Measurements from ENCODE around the gene BAZ1A. TPM values are rescaled to one million over a fixed set of nuclear protein-coding genes. Genes with fewer than 3 reads are reported as not detected.
A peak's percentile ranks its signal among the peaks of the same experiment; 100 is the strongest.

The BAZ1A gene
- total RNA-seq, 6 donors from 2014 or later, result 27.6 to 44.3 (median 36.6) TPM

DNA sequence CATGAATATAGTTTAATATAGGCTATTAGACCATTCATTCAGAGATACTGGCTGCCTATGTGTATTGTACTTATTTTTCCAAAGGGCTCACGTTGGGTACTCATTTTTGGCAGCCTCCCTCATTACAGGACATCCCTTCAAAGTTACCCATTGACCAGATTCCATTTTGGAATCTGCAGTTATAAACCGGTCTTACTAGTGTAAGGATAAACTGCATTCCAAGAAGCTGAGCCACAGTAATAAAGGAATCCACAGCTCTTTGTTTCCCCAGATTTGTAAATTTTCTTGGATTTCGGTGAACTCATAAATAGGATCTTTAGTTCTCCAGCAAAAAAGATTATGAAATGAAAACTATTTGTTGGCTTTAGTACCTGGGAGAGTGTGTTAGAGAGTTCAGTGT lies 141.9 kb downstream of the BAZ1A start:
- Histone ChIP-seq H3K27me3 (no peaks in the 10 kb centered on the region), H3K27ac (no peak overlapping the region), H3K36me3 (no peaks in the 10 kb centered on the region), H3K9me3 (no peaks in the 10 kb centered on the region), H3K4me1 (no peaks in the 10 kb centered on the region), H3K4me3 (no peak overlapping the region)
- ATAC-seq (ENCODE audit: low FRiP score in 2 of 2) (no peak), DNase-seq (no peak)
- 61 to 79% methylated on average over 3 of the region's 3 CpGs for WGBS, 2 donors
- TF ChIP-seq POLR2AphosphoS5 (IDR thresholded peaks at IDR 0.05) (no peak), EP300 (IDR thresholded peaks at IDR 0.05) (no peak), CTCF (IDR thresholded peaks at IDR 0.05) (no peak), POLR2A (IDR thresholded peaks at IDR 0.05) (no peak)

DNA sequence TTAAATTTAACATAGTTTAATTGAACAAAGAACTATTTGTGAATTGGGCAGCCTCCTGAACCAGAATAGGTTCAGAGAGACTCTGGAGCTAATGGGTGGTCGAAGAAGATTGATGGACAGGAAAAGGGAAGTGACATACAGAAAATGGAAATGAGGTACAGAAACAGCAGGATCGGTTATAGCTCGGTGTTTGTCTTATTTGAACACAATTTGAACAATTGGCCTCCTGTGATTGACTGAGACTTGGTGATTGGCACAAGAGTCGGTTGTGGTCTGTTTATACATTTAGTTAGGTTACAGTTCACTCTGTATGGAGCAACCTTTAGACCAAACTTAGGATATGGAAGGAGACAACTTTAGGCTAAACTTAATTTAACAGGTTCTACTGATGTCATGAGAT lies 142.4 kb downstream of the BAZ1A start:
- 40 to 59% methylated on average over 4 of the region's 4 CpGs for WGBS, 2 donors
- H3K4me3 ChIP-seq, result no peak overlapping the region

GRCh38 chr14:34723867-34724266 lies 151.3 kb downstream of the BAZ1A start:
- Histone ChIP-seq H3K4me1 (no peaks in the 10 kb centered on the region), H3K4me3 (no peak overlapping the region), H3K27me3 (no peaks in the 10 kb centered on the region), H3K36me3 (no peaks in the 10 kb centered on the region), H3K27ac (no peak overlapping the region), H3K9me3 (no peaks in the 10 kb centered on the region)
- WGBS, 2 donors, result 88 to 94% methylated on average over 3 of the region's 3 CpGs
- ATAC-seq (ENCODE audit: low FRiP score in 2 of 2) (no peak), DNase-seq (no peak)
- TF ChIP-seq CTCF (IDR thresholded peaks at IDR 0.05), result no peak
- TF ChIP-seq POLR2A (IDR thresholded peaks at IDR 0.05), result no peak
- TF ChIP-seq POLR2AphosphoS5 (IDR thresholded peaks at IDR 0.05), result no peak
- TF ChIP-seq EP300 (IDR thresholded peaks at IDR 0.05), result no peak

More for the DNA sequence above, 142.4 kb downstream of the BAZ1A start:
- Histone ChIP-seq H3K4me1 (no peaks in the 10 kb centered on the region), H3K27me3 (no peaks in the 10 kb centered on the region), H3K36me3 (no peaks in the 10 kb centered on the region), H3K9me3 (no peaks in the 10 kb centered on the region), H3K27ac (no peak overlapping the region)
- TF ChIP-seq EP300 (IDR thresholded peaks at IDR 0.05), result no peak
- no peak for TF ChIP-seq CTCF (IDR thresholded peaks at IDR 0.05)
- no peak for TF ChIP-seq POLR2A (IDR thresholded peaks at IDR 0.05)
- no peak for TF ChIP-seq POLR2AphosphoS5 (IDR thresholded peaks at IDR 0.05)
- DNase-seq (no peak), ATAC-seq (ENCODE audit: low FRiP score in 2 of 2) (no peak)

DNA sequence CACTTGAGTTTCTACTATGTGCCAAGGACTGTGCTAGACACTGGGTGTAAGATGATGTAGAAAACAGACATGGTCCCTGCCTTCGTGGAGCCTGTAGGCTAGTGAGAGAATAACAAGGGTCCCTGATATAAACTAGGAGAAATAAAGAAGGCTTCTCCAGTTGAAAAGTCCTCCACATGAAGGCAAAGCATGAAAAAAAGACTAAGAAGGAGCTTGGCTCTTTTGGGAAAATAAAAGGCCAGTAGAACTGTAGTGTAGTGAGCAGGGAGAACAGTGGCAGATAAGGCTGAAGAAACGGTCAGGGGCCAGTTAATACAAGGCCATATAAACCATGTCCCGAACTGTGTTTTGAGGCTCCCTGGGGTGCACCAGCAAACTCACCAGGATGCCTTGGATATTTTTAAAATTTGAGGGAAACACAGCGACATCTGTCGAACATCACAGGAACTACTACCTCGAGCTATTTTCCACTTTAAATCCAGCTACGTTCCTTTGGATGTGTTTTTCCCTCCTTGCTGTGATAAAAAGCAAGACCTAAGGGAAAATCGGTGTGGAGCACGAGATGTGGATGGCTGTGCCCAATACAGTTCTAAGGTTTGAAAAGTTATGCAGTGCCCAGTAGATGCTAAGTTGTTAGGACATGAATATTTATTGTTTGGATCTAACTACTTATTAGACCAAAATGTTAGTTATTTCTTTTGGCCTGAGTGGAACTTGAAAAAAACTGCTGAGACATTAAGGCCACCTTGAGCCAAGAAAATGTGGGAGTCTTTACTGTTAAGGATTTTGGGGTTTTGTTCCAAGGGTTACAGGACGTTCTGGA lies 152.2 kb downstream of the BAZ1A start:
- Histone ChIP-seq H3K4me3 (no peak overlapping the region), H3K4me1 (no peaks in the 10 kb centered on the region), H3K27me3 (no peaks in the 10 kb centered on the region), H3K9me3 (no peaks in the 10 kb centered on the region), H3K36me3 (no peaks in the 10 kb centered on the region), H3K27ac (no peak overlapping the region)
- ATAC-seq (ENCODE audit: low FRiP score in 2 of 2) (peak in 1 of 2 donors; percentile 87), DNase-seq (no peak)
- TF ChIP-seq CTCF (IDR thresholded peaks at IDR 0.05) (peak; percentile 48 to 78 (median 75)), POLR2AphosphoS5 (IDR thresholded peaks at IDR 0.05) (no peak)
- WGBS, 2 donors, result 12 to 14% methylated on average over 10 of the region's 10 CpGs

- no peaks in the 10 kb centered on the region for H3K9me3 ChIP-seq
- 82 to 85% methylated on average over 2 of the region's 2 CpGs for WGBS, 2 donors
- no peak for DNase-seq
- TF ChIP-seq POLR2A (IDR thresholded peaks at IDR 0.05) (no peak), CTCF (IDR thresholded peaks at IDR 0.05) (no peak), EP300 (IDR thresholded peaks at IDR 0.05) (no peak), POLR2AphosphoS5 (IDR thresholded peaks at IDR 0.05) (no peak)
- H3K4me1 ChIP-seq, result no peaks in the 10 kb centered on the region
- no peak overlapping the region for H3K4me3 ChIP-seq
- no peaks in the 10 kb centered on the region for H3K36me3 ChIP-seq
- no peak for ATAC-seq (ENCODE audit: low FRiP score in 2 of 2)
- H3K27ac ChIP-seq, result no peak overlapping the region
- no peaks in the 10 kb centered on the region for H3K27me3 ChIP-seq
Measured at GRCh38 chr14:34721129-34721528, 154.0 kb downstream of the BAZ1A start.

All from upper lobe of left lung (tissue), 6 donors.